ENCODE measurements around the gene XRCC1.

GRCh38 chr19:43563816-43564457 is 11.4 kb downstream of the XRCC1 start:
- TF ChIP-seq, protein P1, sequence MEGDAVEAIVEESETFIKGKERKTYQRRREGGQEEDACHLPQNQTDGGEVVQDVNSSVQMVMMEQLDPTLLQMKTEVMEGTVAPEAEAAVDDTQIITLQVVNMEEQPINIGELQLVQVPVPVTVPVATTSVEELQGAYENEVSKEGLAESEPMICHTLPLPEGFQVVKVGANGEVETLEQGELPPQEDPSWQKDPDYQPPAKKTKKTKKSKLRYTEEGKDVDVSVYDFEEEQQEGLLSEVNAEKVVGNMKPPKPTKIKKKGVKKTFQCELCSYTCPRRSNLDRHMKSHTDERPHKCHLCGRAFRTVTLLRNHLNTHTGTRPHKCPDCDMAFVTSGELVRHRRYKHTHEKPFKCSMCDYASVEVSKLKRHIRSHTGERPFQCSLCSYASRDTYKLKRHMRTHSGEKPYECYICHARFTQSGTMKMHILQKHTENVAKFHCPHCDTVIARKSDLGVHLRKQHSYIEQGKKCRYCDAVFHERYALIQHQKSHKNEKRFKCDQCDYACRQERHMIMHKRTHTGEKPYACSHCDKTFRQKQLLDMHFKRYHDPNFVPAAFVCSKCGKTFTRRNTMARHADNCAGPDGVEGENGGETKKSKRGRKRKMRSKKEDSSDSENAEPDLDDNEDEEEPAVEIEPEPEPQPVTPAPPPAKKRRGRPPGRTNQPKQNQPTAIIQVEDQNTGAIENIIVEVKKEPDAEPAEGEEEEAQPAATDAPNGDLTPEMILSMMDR (IDR thresholded peaks at IDR 0.05) = no peak
- TF ChIP-seq POLR2A (IDR thresholded peaks at IDR 0.05) = no peak
